CD4-positive, alpha-beta T cell treated with Interleukin-10 for 1 hour (primary cell): ENCODE results near the gene DSTN.

Source experiments
- DNase-seq: peaks from one replicate; pipeline ENCODE4 v3.0.0-alpha.2; 2020

DSTN gene

DNA sequence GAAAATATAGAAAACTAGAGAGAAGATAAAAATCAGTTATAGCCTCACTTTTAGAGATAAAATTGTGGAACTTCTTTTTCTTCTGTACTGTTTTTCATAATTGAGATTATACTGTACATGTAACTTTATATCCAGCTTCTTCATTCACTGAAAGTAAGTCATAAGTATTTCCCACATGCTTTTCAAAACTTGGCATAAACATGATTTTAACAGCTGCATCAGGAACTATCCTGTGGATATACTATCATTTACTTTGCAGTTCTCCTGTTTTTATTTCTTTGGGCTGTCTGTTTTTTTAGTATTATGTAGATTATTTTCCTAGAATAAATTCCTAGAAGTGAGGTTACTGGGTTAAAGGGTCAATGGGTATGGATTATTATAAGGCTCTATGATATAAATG, 14.8 kb downstream of the DSTN start:
- DNase-seq, result no peak

DNA sequence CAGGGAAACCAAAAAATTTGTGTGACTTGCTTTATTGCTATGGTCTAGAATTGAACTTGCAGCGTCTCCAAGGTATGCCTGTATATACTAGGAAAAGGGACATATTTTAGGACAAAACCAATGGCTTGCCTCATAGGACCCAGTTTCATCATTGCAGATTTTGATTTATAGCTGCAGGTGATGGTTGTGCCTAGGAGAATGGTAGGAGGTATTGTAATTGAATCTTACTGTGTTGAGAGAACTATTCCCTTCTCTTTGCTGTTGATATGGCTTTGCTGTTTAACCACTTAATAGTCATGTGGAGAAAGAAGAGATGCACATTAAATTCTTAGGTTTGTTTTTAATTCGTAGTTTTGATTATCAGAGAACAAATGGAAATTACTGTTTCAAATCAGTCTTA, 16.4 kb downstream of the DSTN start:
- no peak for DNase-seq

DNA sequence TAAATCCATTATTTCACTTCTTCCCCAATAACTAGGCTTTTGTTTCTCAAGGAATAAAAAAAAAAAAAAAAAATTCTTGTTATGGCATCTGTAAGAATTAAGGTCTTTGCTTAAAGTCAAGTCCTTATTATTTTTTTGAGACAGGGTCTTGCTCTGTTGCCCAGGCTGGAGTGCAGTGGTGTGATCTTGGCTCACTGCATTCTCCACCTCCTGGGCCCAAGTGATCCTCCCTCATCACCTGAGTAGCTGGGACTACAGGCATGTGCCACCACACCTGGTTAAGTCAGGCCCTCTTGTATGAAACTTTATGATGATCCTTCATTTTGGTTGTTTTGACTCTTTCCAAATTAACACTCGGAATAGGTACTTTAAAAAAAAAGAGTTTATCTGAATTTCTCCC, 17.3 kb downstream of the DSTN start:
- no peak for DNase-seq

DNA sequence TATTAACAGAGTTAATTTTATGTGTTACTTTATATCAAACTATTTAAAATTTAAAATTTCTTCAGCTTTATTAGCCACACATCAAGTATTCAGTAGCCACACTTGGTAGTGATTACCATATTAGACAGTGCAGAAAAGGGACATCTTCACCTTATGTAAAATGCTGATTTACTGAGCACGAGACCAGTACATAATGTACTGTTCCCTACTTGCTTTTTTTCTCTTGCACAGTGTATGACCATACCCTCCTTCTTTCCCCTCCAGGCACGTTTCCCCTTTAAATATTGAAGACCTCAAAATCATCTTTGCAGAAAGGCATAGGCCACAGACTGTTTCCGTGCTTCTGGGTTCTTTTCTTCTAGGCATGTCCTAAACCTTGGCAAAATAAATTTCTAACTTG, 17.9 kb downstream of the DSTN start:
- DNase-seq, result no peak

DNA sequence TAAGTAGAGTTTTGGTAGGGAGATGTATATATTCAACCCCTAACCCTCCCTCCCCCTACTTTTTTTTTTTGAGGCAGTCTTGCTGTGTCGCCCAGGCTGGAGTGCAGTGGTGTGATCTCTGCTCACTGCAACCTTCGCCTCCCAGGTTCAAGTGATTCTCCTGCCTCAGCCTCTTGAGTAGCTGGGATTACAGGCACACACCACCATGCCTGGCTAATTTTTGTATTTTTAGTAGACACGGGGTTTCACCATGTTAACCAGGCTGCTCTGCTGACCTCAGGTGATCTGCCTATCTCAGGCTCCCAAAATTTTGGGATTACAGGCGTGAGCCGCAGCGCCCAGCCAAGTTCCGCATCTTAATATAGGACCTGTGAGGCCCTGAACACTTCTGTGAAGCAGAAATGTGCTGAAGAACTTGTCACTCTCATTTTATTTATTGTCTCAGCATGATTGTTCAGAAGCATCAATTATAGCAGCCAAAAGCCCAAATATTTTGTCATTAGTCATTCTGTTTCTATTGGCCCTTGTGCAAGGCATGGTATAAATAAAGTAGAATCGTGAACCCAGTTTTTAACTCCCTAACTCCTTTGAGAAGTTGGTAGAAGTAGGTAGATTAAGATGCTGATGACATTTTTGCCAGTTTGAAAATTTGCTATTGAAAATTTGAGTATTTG, 19.4 kb downstream of the DSTN start:
- DNase-seq, result no peak

DNA sequence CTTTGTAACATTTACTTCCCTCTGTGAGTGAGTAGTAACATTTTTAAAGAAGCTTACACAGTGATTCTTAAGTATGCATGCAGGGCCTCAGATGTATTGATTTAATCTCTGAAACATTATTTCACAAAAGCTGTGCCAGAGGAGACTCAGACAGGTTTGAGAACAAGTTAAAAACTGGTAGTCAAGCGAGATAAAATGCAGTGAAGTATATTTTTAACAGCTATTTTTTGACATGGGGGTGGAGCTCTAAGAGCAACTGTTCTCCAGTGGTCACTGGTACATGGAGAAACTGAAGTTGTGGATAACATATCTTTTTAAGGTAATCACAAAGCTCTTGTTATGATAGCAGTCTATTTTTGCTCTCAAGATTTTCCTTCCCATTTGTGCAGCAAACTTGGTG, 20.4 kb downstream of the DSTN start:
- DNase-seq, result no peak

DNA sequence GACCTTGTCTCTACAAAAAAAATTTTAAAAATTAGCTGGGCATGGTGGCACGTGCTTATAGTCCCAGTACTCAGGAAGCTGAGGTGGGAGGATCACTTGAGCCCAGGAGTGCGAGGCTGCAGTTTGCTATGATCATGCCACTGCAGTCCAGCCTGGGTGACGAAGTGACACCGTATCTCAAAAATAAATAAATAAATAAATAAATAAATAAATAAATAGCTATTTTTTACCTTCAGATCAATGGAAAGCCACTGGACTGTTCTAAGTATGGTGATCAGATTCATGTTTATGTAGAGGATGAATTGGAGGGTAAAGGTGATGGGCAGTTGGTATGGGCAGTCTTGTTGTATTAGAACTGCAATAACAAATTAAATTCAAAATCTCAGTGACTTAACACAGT, 24.0 kb downstream of the DSTN start:
- DNase-seq, result no peak

DNA sequence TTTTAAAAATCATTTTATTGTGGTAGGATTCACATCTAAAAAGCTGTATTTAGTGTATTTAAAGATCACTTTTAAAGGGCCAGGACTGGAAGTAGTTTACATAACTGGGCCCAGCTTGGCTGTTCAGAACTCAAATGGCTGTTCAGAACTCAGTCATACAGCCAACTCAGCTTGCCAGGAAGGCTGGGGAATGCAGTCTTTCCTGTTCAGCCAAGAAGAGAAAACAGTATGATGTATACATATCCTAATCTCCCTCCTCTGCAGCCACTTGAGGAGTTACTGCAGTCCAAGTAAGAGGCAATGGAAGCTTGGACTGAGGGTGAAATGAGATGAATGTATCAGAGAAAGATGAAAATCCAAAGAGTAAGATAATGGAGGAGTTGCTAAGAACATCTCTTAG, 24.6 kb downstream of the DSTN start:
- no peak for DNase-seq

DNA sequence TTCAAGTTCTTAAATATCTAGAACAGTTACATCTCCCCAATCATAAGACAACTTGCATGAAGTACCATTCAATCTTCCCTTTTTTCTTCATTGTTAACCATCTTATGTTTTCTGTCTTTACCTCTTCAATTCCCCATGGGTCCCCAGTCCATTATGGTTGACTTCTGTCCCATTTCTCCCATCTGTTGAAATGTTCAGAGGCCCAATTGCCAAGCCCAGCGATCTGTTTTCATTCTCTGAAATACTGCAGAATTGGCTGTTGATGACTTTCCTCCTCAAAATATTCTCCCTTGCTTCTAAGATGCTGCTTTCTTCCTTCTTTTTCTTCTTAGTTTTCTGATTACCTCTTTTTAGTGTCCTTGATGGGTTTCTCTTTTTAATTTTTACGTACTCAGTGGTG, 26.0 kb downstream of the DSTN start:
- DNase-seq, result no peak

DNA sequence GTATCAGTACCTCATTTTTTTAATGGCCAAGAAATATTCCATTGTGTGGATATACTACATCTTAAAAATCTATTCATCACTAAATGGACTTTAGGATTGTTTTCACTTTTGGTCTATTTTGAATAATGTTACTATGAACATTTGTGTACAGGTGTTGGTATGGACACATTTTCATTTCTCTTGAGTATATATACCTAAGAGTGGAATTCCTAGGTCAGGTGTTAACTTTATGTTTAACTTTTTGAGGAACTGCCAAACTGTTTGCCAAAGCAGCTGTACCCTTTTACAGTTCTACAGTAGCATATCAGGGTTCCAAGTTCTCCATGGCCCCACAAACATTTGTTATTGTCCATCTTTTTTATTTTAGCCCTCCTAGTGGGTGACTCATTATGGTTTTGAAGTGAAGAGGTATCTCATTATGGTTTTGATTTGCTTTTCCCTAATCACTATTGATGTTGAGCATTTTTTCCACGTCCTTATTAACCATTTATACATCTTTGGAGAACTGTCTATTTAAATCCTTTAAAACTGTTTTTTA, 28.2 kb downstream of the DSTN start:
- DNase-seq, result no peak

DNA sequence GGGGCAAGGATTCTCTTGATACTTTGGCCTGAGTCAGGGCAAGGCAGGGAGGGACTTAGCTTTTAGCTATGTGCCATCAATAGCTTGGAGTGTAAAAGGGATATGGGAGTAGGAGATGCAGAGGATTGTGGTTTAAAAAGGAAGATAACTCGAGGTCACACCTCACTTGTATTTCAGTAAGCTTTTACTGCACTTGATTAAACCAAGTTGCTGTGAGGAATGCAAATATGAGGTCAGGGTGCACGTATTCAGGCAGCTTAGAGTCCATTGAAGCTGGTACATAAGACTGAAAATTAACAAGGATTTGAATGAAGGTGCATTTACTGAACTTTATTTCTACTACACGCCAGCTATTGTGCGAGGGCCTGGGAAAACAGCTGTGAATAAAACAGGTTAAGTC, 32.1 kb downstream of the DSTN start:
- no peak for DNase-seq

DNA sequence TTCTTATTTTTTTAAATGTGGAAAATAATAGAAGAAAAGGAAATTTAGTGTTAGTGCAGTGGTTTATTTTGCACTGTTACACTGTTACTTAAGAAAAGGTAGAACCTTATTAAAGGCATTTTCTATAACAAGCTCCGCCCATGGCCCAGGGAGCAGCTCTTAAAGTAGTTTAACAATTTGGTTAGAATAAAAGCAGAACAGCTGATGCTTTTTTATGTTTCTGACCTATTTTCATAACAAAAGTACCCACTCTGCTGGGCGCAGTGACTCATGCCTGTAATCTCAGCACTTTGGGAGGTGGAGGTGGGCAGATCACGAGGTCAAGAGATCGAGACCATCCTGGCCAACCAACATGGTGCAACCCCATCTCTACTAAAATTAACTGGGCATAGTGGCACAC, 32.6 kb downstream of the DSTN start:
- DNase-seq, result no peak

DNA sequence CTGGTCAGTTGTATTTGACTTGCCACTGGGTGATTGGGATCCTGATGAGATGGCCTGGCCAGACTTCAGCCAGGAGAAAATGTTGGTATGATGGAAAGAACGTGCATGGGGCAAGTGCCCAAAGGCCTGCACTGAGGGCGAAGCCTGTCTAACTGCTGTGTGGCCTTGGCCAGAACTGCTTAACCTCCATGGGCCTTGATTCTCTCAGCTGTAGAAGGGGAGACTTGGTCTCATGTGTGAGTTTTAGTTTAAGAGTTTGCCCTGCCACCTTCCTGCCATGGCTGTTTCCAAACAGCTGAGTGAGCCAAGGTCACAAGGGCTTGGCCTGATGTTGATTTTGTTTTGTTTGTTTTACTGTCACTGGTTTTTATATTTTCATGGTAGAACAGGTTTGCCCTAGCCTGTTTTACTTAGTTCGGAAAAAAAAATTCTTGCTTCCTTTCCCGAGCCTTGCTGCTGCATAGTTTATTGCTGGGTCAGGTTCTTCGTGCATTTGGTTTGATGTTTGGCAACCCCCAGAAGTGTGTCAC, 35.3 kb downstream of the DSTN start:
- no peak for DNase-seq

DNA sequence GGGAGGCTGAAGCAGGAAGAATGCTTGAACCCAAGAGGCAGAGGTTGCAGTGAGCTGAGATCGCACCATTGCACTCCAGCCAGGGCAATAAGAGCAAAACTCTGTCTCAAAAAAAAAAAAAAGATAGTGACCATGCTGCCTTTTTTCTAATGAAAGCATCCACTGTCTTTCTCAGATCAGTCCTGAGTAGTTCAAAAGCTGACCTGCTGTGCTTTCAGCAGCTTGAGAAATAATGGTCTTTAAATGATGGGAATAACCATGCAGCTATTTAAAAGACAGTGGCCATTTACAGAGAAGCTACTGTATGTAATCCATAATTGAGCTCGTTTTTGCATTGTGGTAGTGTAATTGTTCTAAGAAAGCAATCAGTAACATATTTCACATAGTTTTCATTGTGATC, 36.1 kb downstream of the DSTN start:
- no peak for DNase-seq

DNA sequence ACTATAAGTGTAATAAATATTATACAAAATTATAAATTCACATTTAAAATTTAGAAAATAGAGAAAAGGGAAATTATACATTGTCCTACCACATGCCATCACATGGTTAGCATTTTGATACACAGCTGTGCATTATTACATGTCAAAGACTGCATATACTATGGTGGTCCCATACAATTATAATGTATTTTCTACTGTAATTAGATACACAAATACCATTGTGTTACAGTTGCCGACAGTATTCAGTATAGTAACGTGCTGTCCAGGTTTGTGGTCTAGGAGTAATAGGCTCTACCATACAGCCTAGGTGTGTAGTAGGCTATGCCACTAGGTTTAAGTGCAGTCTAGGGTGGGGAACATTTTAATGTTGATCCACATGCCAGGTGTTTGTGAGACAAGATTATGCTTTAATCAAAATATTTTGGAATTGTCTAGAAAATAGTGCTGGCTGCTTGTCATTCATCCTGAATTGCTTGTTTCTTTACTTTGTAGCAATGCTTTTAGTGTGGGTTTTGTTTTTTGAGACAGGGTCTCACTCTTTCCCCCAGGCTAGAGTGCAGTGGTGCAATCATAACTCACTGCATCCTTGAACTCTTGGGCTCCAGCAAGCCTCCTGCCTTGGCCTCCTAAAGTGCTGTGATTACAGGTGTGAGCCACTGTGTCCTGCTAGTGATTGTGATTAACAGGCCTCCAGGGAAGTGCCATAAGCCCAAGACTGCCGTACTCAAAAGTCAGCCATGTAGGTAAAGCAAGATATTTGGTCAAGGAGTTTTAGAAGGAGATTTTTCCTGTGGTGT, 39.0 kb downstream of the DSTN start:
- DNase-seq, result no peak

DNA sequence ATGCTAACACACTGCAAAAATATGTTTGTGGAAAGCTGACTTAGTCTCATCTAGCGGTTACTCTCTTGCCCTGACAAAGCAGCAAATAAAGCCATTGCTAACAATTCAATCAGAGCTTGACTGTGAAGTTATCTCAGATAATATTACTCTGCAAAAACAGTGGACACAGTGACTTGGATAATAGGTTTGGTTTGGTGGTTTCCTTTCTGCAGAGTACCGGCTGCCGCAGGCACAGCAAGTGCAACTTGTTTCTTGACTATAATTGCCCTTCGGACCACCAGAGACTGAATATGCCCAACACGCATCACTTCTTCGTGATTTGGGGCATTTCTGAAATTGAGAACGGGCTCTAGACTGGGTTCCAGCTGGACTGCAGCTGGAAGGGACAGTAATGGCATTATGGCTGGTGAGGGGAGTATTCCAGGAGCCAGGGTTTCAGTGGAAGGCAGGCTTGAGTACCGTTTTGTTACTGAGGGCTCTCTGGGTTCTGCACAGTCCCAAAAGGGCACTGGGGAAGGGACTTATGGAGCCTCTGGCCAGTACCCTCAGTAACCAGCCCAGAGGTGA, 40.0 kb downstream of the DSTN start:
- DNase-seq, result no peak

DNA sequence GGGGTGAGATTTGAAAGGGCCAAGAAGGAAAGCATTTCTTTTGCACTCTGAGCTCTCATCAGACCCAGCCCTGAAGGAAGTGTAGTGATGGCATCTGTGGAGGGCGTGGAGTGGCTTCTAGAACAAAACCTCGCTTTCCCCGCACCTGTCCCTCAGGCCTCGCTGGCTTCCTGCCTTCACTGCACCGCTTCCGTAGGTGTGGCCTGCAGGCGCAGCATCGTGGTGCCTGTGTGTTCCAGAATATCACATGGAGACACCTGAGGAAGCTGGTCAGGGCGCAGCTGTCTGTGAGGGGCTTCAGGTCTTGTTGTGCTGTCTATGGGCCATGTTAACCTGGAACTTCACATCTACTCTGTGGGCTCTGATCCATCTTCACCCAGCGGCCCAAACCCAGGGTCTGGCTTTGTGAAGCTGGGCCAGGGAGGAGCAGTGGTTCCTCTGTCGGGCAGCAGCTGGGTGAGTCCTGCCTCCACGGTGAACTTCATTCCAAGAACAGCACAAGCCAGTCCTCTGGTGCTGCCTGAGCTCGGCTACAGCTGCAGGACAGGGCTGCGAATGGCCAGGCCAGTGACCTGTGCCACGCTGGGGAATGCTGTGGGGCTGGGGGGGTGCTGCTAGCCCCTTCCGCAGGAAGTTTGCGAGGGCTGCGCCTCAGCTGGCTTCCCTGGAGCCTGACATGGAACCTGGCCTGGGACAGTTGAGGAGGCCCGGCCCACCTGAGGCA, 40.9 kb downstream of the DSTN start:
- DNase-seq, result peak; percentile 75

DNA sequence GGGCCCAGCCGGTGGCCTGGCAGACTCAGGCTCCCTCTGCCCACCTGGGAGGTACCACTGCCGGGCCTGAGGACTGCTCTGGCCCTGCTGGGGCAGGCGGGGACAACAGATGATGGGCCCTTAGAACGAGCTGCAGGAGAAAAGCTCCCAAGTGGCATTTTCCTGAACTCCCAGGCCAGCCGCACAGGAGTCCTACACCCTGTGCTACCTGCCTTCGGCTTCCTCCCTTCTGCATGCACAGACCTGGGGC, 41.3 kb downstream of the DSTN start:
- DNase-seq, result no peak

DNA sequence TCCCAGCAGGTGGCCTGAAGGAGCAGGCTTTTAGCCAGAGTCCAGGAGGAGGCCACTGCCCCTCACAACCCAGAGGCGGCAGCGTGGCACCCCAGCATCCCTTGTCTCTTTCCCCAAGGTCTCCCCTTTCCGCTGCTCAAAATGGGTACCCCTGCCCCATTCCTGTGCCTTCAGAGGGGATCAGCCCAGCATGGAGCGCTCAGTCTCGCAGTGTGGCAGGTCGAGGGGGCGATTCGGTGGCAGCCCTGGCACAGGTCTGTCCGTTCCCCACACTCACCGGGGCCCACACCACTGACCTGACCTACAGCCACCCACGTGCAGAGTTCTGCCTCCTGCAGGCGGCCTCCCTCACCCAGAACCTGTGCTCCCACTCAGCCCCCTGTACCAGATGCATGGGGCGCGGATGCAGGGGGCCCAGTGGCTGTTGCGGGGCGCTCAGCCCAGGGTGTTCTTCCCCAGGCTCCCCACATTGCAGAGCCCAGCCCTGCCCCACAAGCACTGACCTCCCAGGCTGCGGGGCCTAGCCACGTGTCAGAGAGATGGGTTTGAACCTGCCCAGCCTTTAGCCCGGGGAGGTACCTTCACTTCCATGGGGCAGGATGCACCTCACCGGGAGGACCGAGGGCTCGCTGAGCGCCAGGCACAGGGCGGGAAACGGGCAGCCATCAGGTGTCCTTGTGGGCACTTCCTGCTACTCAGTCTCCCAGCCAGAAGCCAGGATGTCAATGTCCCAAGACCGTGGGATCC, 41.8 kb downstream of the DSTN start:
- no peak for DNase-seq

DNA sequence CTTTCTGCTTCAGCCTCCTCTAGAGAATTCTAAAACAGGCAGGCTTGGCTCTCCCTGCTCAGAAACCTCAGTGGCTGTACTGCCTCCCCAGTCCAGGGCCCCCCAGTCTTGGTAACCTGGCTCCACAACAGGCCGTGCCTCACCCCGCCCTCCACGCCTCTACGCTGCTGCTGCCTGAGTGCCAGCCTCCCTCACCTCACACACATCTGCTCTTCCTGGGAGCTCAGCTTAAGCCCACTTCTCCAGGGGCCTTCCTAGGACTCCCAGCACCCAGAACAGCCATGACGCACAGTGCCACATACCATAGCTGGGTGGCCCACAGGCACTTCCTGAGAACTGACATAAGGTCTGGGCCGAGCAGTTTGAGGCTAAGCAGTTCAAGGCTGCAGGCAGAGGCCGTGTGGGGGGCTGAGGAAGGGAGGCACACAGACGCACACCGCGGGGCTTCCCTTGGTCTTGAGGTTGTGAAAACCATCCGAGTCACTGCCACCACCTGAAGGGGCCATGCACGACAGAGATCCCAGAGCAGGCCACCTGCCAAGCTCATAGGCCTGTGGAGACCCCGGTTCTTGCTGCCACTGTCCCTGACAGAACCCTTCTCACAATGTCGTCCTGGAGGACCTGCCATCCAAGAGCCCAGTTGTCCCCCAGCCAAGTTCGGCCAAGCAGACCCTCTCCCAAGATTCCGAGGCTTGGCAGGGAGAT, 42.6 kb downstream of the DSTN start:
- DNase-seq, result peak; percentile 51

DNA sequence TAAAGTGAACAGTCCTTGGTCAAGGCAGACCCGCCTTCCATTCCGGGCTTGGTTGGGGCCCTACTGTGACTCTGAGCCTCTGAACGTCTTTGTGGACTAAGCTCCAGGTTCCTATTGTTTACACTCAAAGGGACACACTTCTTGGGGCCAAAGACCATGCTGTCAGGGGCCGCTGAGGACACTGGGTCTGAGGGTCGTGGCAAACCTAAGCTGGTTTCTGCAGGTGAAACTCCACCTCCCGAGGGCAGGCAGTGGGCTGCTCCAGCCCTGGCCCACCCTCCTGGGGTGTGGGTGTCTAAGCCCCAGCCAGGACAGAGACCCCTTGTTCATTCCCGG, 43.1 kb downstream of the DSTN start:
- DNase-seq, result no peak
